Pancreas (tissue), 10 donors: ENCODE results near the gene ROR2. TPM values are rescaled to one million over a fixed set of nuclear protein-coding genes. Genes with fewer than 3 reads are reported as not detected.

Source experiments
- ATAC-seq, 4 donors: fragments of 200-7000 bp; cut with Tn5 transposase; one replicate each; pipeline versions ENCODE4 v1.8.0 to v1.9.1; 2020; ENCODE audit warnings: mild to moderate bottlenecking in 4 of 4, moderate library complexity in 4 of 4
- DNase-seq, 6 donors: peaks; one replicate each; pipeline ENCODE4 v3.0.0-alpha.2; 2020
- FAIRE-seq: peaks from 2 replicates; lab custom pipeline; 2012; peaks lifted over from hg19 to GRCh38; lab: Jason Lieb, UNC
- H3K27ac ChIP-seq, 4 donors: fragments of 200-600 bp; sonication (generic); 1 replicate in 3 of 4; 2 replicates in 1 of 4; pipeline versions ENCODE4 v1.5.0 to v1.8.0; 2020
- H3K27me3 ChIP-seq, 4 donors: fragments of 200-600 bp; one replicate each; pipeline ENCODE4 v1.8.0; 2021
- H3K36me3 ChIP-seq, 3 donors: fragments of 200-600 bp; sonication (generic) in 1 of 3; one replicate each; pipeline versions ENCODE4 v1.5.0 to v1.8.0; 2020 to 2021
- H3K4me1 ChIP-seq, 3 donors: fragments of 200-600 bp; one replicate each; pipeline ENCODE4 v1.8.0; 2021
- H3K4me3 ChIP-seq, 4 donors: fragments of 200-600 bp; sonication (generic) in 2 of 4; one replicate each; pipeline versions ENCODE4 v1.5.0 to v1.8.0; 2020 to 2021
- H3K9me3 ChIP-seq, 4 donors: fragments of 200-600 bp; one replicate each; pipeline ENCODE4 v1.8.0; 2021
- WGBS, 2 donors: extraction: QIAGEN DNeasy Blood & Tissue Kit; methylation state at CpG; one replicate each; pipeline ENCODE4 v1.1.7; 2013; 5-methylcytosine and 5-hydroxymethylcytosine counted together
- intact Hi-C, 3 donors: fragments of 100-400 bp; cut with DNase I; formaldehyde crosslinking; loops; one replicate each; pipeline versions ENCODE4 v1.11.1 to v1.14.2; 2022
- microRNA-seq, 2 donors: library from miRNA; unstranded; fragments of <30 nt; microRNA quantifications; one replicate each; pipeline versions ENCODE4 to v1.1.0, GENCODE V29; 2019 to 2020
- polyA plus RNA-seq, 2 donors: library from polyadenylated mRNA; stranded (reverse); fragments of 200-250 nt; gene quantifications; one replicate each; pipeline ENCODE4 v1.2.3, GENCODE V29; 2013
- total RNA-seq, 6 donors: library from RNA; stranded (reverse); fragmentation: NEBNext Ultra II Directional in 4 of 6; extraction: Animal tissue kit (Norgen Biotek cat#: 25700) in 4 of 6; gene quantifications; one replicate each; pipeline versions ENCODE4 v1.2.1 to v1.2.4, GENCODE V29; 2021 to 2023
- TF ChIP-seq, protein P1 (sequence below), 4 donors: fragments of 200-600 bp; sonication (generic) in 3 of 4; IDR thresholded peaks; one replicate each; pipeline versions ENCODE4 v1.5.0 to v1.8.0; 2021; ENCODE audit warnings: antibody characterized with exemption in 4 of 4
- donor health status: healthy with polysubstance abuse.
- donor health status: DM: no; HTN: no; CAD: no; lungs with moderate emphysema.
- donor health status: DM: no; HTN: no; CAD: no.
- donor health status: control.
- donor health status: control.
- donor health status: Bipolar disorder and iron deficiency.
- donor health status: DM: yes; HTN: yes; CAD: no.
- donor health status: DM: no; HTN: no; CAD: no.
- donor health status: DM: no; HTN: no; CAD: no.
- donor health status: DM: yes; HTN: yes; CAD: no.

The ROR2 gene
- total and polyA plus RNA-seq, 8 donors = 0.67 to 6.3 (median 1.2) TPM

DNA sequence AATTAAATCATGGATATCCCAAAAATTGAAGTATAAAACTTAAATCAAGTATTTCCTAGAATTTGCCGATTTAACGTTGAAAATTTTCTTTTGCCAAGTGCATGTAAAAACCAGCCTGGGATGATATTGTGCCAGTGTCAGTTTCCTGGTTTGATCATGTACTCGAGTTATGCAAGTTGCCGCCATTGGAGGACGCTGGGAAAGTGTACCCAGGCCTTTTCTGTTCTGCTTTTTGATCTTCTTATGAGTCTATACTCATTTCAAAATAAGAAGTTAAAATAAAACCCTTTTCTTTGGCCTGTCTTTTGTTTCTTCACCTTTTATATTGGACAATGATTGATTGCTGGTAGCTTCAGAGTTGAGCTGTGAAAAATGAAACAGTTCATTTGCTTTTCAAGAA lies 433.3 kb downstream of the ROR2 start:
- TF ChIP-seq, protein P1, sequence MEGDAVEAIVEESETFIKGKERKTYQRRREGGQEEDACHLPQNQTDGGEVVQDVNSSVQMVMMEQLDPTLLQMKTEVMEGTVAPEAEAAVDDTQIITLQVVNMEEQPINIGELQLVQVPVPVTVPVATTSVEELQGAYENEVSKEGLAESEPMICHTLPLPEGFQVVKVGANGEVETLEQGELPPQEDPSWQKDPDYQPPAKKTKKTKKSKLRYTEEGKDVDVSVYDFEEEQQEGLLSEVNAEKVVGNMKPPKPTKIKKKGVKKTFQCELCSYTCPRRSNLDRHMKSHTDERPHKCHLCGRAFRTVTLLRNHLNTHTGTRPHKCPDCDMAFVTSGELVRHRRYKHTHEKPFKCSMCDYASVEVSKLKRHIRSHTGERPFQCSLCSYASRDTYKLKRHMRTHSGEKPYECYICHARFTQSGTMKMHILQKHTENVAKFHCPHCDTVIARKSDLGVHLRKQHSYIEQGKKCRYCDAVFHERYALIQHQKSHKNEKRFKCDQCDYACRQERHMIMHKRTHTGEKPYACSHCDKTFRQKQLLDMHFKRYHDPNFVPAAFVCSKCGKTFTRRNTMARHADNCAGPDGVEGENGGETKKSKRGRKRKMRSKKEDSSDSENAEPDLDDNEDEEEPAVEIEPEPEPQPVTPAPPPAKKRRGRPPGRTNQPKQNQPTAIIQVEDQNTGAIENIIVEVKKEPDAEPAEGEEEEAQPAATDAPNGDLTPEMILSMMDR (IDR thresholded peaks at IDR 0.05) = no peak
- intact Hi-C loops = no loop called here
- Histone ChIP-seq H3K36me3 (no peaks in the 10 kb centered on the region), H3K9me3 (no peaks in the 10 kb centered on the region), H3K27ac (no peak overlapping the region), H3K27me3 (no peaks in the 10 kb centered on the region), H3K4me3 (no peak overlapping the region), H3K4me1 (no peaks in the 10 kb centered on the region)
- ATAC-seq = no peak
- FAIRE-seq = no peak
- no peak for DNase-seq
- WGBS, 2 donors = 92 to 96% methylated on average over 5 of the region's 5 CpGs

DNA sequence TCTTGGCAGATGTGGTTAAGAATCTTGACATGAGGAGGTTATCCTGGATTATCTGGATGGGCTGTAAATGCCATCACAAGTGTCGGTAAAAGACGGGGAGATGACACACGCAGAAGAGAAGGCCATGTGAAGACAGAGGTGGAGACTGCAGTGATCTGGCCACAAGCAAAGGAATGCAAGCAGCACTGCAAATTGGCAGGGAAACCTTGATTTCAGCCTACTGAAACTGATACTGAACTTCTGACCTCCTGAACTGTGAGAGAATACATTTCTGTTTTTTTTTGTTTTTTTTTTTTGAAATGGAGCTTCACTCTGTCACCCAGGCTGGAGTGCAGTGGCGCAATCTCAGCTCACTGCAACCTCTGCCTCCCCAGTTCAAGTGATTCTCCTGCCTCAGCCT lies 433.9 kb downstream of the ROR2 start:
- H3K36me3 ChIP-seq = no peaks in the 10 kb centered on the region
- DNase-seq = no peak
- H3K4me3 ChIP-seq = no peak overlapping the region
- H3K9me3 ChIP-seq = no peaks in the 10 kb centered on the region
- TF ChIP-seq, protein P1 (IDR thresholded peaks at IDR 0.05) = no peak
- H3K27me3 ChIP-seq = no peaks in the 10 kb centered on the region
- FAIRE-seq = no peak
- intact Hi-C loops = no loop called here
- 96 to 99% methylated on average over 4 of the region's 4 CpGs for WGBS, 2 donors
- H3K27ac ChIP-seq = no peak overlapping the region
- H3K4me1 ChIP-seq = no peaks in the 10 kb centered on the region
- no peak for ATAC-seq

DNA sequence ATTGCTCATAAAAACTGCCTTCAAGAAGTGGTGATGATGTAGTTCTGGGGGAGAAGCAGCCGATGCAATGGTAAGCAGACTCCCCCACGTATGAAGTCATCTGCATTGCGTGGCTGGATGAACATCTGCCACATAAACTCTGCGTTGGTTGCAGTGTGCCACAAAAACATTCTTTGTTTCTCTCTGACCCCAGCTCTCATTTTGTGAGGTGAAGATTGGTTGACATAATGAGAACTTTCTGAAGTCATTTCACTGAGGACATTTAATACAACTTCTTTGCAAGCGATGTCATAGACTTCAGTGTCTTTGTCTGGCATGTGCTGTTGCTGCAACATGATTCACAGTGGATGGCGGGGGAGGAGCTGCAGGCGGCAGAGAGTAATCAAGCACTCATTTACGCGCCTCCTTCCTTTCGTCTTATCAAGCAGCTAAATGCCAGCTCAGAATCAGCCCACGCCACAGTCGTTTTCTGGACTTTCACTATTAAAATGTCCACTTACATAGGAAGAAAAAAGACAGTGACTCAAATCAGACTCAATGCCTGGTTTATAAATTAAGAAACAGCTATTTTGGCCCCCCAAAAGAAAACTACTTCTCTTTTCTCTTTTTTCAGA lies 434.8 kb downstream of the ROR2 start:
- Histone ChIP-seq H3K36me3 (no peaks in the 10 kb centered on the region), H3K27me3 (no peaks in the 10 kb centered on the region), H3K27ac (no peak overlapping the region), H3K4me3 (peak overlapping the region in 1 of 4 donors; percentile 8), H3K9me3 (no peaks in the 10 kb centered on the region), H3K4me1 (no peaks in the 10 kb centered on the region)
- intact Hi-C loops = no loop called here
- FAIRE-seq (no peak), DNase-seq (peak in 3 of 6 donors; percentile 21 to 26 (median 25)), ATAC-seq (peak; percentile 32 to 85 (median 65))
- WGBS, 2 donors = 20 to 41% methylated on average over 12 of the region's 12 CpGs
- TF ChIP-seq, protein P1 (IDR thresholded peaks at IDR 0.05) = no peak

Small RNA genes within 50 kb of the gene (microRNA-seq; reads per million reads assigned to microRNA genes)
- gene MIR3910-1 (0 reads per million in 2 donors), gene MIR3910-2 (0 reads per million in 2 donors)

Other genes starting within 250 kb of the ROR2 start
- gene SPTLC1, start 165.2 kb upstream of the ROR2 start, total RNA-seq = 10 to 100 TPM; 20.9 to 36.0 (median 25.1) TPM
- gene SPTLC1, start 165.2 kb upstream of the ROR2 start, polyA plus RNA-seq = 10 to 100 TPM; 13.0 to 26.9 TPM